SJSA1 (cell line): ENCODE measurements around the gene GNAS-AS1. TPM values are rescaled to one million over a fixed set of nuclear protein-coding genes. Genes with fewer than 3 reads are reported as not detected.

Source experiments
- DNase-seq, 2 experiments: peaks; one replicate each; pipeline ENCODE4 v3.0.0-alpha.2; 2015 to 2020; ENCODE audit warnings: low spot score in 2 of 2, low read depth in 1 of 2
- H3K27ac ChIP-seq: fragments of 250-450 bp; sonication (Bioruptor Pico); 2 replicates; pipeline ENCODE4 v1.5.1; 2020; ENCODE audit warnings: mild to moderate bottlenecking, moderate library complexity
- H3K27me3 ChIP-seq: fragments of 250-450 bp; sonication (Bioruptor Pico); replicated peaks from 2 replicates; pipeline ENCODE4 v1.5.1; 2020; ENCODE audit warnings: mild to moderate bottlenecking, moderate library complexity
- H3K36me3 ChIP-seq: fragments of 250-450 bp; sonication (Bioruptor Pico); 2 replicates; pipeline ENCODE4 v1.5.1; 2020; ENCODE audit warnings: mild to moderate bottlenecking
- H3K4me1 ChIP-seq: fragments of 250-450 bp; sonication (Bioruptor Pico); replicated peaks from 2 replicates; pipeline ENCODE4 v1.6.1; 2021; ENCODE audit warnings: mild to moderate bottlenecking
- H3K4me3 ChIP-seq: fragments of 250-450 bp; sonication (Bioruptor Pico); 2 replicates; pipeline ENCODE4 v1.5.1; 2020; ENCODE audit warnings: mild to moderate bottlenecking
- H3K9me3 ChIP-seq: fragments of 250-450 bp; sonication (Bioruptor Pico); replicated peaks from 2 replicates; pipeline ENCODE4 v1.5.1; 2020; ENCODE audit warnings: mild to moderate bottlenecking
- total RNA-seq: library from RNA; depleted of rRNA; stranded (reverse); fragments of >200 nt; shearing (Covaris generic); gene quantifications from 2 replicates; pipeline ENCODE4 v1.2.3, GENCODE V29; 2014

Gene GNAS-AS1
- total RNA-seq, 1 experiment from 2014 or later = not detected

DNA sequence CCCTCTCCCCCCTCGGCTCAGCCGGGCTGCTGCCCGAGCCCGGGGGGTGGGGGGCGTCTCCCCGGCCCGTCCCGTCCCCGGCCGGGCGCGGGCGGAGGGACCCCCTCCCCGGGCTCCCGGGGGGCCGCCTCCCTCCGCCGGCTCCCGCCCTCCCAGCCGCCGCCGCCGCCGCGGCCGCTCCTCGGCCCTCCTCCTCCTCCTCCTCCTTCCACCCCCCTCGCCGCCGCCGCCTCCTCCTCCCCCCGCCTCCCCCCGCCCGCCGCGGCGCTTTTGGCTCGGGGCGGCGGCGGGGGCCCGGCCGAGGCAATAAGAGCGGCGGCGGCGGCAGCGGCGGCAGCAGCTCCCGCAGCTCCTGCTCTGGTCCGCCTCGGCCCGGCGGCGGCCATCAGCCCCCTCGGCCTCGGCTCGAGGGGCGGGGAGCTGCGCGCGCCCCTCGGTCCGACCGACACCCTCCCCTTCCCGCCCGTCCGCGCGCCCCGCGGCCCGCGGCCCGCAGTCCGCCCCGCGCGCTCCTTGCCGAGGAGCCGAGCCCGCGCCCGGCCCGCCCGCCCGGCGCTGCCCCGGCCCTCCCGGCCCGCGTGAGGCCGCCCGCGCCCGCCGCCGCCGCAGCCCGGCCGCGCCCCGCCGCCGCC is 40.5 kb upstream of the GNAS-AS1 start:
- peak overlapping the region; percentile 96 for H3K27ac ChIP-seq
- peak in 1 of 2 experiments; percentile 80 for DNase-seq
- H3K4me1 ChIP-seq = peaks cover 43% of the 10 kb centered on the region
- peaks cover 26% of the 10 kb centered on the region for H3K36me3 ChIP-seq
- H3K9me3 ChIP-seq = no peaks in the 10 kb centered on the region
- H3K4me3 ChIP-seq = peak overlapping the region; percentile 64
- H3K27me3 ChIP-seq = 0 out of 2 replicates have a peak, but pooled peaks cover 5% of the 10 kb centered on the region

DNA sequence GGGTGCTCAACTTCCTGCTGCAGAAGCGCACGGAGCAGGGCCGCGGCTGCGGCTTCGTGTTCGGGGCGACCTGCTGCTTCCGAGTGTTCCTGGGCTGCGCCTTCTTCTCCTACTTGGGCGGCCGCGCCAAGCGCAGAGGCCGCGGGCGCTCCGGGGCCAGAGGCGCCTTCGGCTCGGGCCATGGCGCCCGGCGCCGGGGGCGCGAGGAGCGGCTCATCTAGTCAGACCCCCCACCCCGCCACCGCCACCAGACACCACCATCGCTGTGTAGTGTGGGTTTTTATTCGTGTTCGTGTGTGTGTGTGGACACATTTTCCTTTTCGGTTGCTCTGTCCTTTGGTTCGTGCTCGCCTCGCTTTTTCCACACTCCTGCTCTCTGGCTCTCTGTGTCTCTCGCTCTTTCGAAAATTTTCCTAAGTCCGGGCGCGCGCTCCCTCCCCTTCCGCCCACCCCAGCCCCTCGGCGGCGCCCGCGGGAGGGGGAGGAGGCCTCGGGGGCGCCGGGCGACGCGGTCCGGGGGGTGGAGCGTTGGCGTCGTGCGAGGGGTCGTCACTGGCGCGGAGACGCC is 39.9 kb upstream of the GNAS-AS1 start:
- Histone ChIP-seq H3K9me3 (no peaks in the 10 kb centered on the region), H3K27me3 (0 out of 2 replicates have a peak, but pooled peaks cover 5% of the 10 kb centered on the region), H3K4me1 (peaks cover 37% of the 10 kb centered on the region), H3K4me3 (peak overlapping the region; percentile 64), H3K36me3 (peaks cover 20% of the 10 kb centered on the region), H3K27ac (peak overlapping the region; percentile 70)
- DNase-seq = peak; percentile 78 to 80

DNA sequence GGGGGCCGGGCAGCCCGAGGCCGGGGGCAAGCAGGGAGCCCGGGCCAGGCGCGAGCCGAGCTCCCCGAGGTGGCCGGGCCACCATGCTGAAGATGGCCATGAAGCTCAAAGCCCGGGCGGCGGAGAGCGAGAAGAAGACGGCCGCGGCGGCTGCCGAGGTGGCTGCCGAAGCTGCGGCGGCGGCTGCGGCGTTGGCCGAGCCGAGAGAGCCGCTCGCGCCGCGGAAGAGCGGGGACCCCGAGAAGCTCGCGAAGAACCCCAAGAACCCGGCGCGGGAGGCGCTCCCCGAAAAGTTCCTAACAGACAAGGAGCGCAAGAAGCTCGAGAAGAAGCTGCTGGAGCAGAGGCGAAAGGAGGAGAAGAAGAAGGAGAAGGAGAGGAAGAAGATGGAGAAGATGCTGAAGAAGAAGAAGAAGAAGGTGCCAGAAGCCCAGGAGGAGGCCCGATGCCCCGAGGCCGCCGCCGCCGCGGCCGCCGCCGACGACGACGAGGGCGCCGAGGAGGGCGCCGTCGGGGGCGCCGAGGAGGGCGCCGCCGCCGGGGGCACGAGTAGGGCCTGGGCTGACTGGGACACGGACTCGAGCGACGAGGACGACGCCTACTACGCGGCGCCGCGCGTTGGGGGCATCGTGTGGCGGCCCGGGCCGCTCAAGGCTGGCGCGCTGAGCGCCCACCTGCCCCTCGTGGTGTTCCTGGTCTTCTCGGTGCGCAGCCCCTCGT is 39.3 kb upstream of the GNAS-AS1 start:
- no peak for DNase-seq
- Histone ChIP-seq H3K4me3 (peak overlapping the region; percentile 64), H3K4me1 (peaks cover 31% of the 10 kb centered on the region), H3K27me3 (0 out of 2 replicates have a peak, but pooled peaks cover 5% of the 10 kb centered on the region), H3K9me3 (no peaks in the 10 kb centered on the region), H3K36me3 (peaks cover 14% of the 10 kb centered on the region), H3K27ac (peak overlapping the region; percentile 70)

DNA sequence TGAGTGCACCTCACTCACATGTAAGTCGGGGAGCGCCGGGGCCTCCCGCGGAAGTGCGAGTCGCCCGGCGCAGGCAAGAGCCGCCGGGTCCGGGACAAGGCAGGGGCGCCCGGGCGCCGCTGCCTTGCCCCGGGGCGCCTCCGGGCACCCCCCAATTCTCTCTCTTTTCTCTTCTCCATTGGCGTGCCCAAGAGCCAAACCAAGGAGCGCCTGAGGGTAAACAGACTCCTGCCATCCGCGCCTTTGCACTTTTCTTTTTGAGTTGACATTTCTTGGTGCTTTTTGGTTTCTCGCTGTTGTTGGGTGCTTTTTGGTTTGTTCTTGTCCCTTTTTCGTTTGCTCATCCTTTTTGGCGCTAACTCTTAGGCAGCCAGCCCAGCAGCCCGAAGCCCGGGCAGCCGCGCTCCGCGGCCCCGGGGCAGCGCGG is 38.6 kb upstream of the GNAS-AS1 start:
- Histone ChIP-seq H3K27me3 (0 out of 2 replicates have a peak, but pooled peaks cover 5% of the 10 kb centered on the region), H3K4me1 (peaks cover 24% of the 10 kb centered on the region), H3K36me3 (peaks cover 9% of the 10 kb centered on the region), H3K4me3 (peak overlapping the region; percentile 64), H3K27ac (no peak overlapping the region), H3K9me3 (no peaks in the 10 kb centered on the region)
- DNase-seq = no peak

DNA sequence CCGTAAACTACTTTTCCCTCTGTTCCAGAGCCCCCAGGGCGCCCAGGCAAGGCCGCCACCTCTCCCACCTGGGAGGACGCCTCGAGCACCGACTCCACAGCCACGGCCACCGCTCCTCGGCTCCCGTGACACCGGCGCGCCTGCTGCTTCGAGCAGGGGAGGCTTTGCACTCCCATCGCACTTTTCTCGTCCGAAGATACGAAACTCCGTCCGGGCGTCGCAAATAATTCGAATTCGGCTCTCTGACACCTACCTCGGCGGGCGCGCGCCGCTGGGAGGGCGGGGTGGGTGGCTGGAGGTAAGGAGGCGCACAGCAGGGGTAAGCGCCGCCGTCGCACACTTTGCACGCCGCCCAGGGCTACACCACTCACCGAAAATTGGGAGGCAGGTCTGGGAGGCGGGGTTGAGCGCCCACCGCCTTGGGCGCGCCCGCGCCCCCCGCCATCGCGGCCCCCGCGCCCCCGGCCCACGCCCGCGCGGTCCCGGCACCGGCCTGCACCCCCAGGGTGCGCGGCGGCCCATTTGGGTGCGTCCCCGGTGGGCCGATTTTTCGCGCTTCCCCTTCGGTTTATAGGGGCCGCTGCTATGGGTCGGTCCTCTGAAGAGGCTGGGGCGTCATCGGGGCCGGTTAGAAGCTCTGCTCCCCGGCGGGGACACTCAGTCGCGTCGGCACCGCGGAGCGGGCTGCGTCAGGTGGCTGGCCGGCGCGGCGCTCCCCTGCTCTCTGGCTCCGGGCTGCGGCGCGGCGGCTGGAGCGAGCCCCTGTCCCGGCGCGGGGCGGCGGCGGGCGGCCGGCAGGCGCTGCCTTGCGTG is 38.0 kb upstream of the GNAS-AS1 start:
- Histone ChIP-seq H3K4me1 (peaks cover 18% of the 10 kb centered on the region), H3K36me3 (peaks cover 7% of the 10 kb centered on the region), H3K9me3 (no peaks in the 10 kb centered on the region), H3K27me3 (0 out of 2 replicates have a peak, but pooled peaks cover 5% of the 10 kb centered on the region), H3K27ac (no peak overlapping the region), H3K4me3 (peak overlapping the region; percentile 64)
- peak; percentile 33 to 66 for DNase-seq

DNA sequence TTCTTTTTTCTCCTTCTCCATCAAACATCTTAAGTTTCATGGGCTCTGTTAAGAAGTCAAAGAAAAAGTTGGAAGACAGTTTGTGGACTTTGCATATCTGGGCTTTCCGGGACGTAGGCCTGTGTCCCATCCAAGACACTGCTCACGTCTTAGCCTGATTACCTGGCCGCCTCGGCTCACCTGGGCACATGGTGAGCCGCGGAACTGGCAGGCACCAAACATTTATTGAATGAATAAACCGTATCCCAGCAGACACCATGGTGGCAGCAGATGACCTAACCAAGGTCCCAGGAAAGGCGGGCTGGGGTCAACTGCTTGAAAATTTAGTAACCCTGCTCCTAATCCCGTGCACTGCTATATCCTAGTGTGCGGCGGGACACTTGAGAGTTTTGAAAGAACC is 37.4 kb upstream of the GNAS-AS1 start:
- Histone ChIP-seq H3K36me3 (peaks cover under 1% of the 10 kb centered on the region), H3K27me3 (0 out of 2 replicates have a peak, but pooled peaks cover 5% of the 10 kb centered on the region), H3K27ac (no peak overlapping the region), H3K4me1 (peaks cover 18% of the 10 kb centered on the region), H3K4me3 (peak overlapping the region; percentile 64), H3K9me3 (no peaks in the 10 kb centered on the region)
- no peak for DNase-seq

DNA sequence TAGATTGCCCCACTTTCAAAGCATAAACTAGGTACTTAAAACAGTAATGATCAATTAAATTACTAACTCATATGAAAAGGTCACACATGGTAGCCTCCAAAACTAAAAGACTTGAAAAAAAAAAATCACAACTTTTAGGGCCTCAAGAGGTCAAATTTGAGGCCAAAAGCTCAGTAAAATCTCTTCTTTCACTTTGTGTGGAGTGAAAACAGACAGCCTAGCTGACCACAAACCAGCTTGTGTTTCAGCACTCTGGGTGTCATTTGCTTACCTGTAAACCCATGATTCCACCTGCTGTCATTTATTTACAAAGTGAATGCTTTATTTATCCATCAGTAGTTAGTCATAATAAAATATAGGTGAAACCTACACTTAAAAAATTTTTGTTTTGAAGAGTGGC is 35.8 kb upstream of the GNAS-AS1 start:
- H3K4me1 ChIP-seq = peaks cover 24% of the 10 kb centered on the region
- H3K36me3 ChIP-seq = no peaks in the 10 kb centered on the region
- no peaks in the 10 kb centered on the region for H3K9me3 ChIP-seq
- no peak overlapping the region for H3K4me3 ChIP-seq
- H3K27ac ChIP-seq = no peak overlapping the region
- DNase-seq = no peak
- 0 out of 2 replicates have a peak, but pooled peaks cover 5% of the 10 kb centered on the region for H3K27me3 ChIP-seq

DNA sequence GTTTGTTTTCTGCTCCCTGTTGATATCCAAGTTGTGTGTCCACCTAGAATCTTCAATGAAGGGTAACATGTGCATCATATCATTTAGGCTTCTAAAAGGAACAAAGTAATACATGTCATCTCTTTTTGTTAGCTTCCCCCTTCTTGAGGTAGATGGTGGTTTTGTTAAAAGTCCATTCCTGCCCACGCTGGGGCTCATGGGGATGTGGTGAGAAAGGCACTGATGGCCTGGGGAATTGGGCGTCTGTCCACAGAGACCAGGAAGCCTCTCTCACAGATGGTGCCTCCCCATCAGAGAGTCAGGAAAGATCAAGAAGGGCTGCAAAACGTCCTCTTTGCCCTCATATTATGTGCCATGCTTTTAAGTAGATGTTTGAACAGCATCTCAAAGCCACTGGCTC is 34.3 kb upstream of the GNAS-AS1 start:
- DNase-seq = no peak

DNA sequence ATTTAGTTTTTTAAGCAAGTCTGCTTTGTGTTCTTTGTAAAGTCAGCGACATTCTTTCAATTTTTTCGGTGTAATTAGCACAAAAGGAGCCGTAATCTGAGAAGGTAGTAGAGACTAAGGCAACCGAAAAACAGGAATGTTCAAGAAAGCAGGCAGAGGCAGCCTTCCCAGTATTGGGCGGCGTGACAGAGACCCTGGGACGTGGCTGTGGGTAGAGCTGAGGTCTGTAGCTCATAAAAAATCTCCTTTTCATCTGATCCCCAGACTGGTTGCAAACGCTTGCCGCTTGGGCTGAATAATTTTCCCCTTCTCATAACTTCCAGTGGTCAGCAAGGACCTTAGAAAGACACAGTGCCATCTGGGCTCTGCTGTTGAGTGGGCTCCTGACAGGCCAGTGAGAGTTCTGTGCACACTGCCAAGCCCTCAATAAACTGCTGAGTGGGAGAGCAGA is 32.6 kb upstream of the GNAS-AS1 start:
- no peak for DNase-seq
- Histone ChIP-seq H3K4me3 (no peak overlapping the region), H3K27ac (no peak overlapping the region), H3K9me3 (no peaks in the 10 kb centered on the region), H3K4me1 (peaks cover 12% of the 10 kb centered on the region), H3K27me3 (0 out of 2 replicates have a peak, but pooled peaks cover 2% of the 10 kb centered on the region), H3K36me3 (no peaks in the 10 kb centered on the region)

More for the DNA sequence above, 34.3 kb upstream of the GNAS-AS1 start:
- 0 out of 2 replicates have a peak, but pooled peaks cover 5% of the 10 kb centered on the region for H3K27me3 ChIP-seq
- peaks cover 17% of the 10 kb centered on the region for H3K4me1 ChIP-seq
- no peaks in the 10 kb centered on the region for H3K36me3 ChIP-seq
- H3K27ac ChIP-seq = no peak overlapping the region
- no peaks in the 10 kb centered on the region for H3K9me3 ChIP-seq
- H3K4me3 ChIP-seq = no peak overlapping the region

DNA sequence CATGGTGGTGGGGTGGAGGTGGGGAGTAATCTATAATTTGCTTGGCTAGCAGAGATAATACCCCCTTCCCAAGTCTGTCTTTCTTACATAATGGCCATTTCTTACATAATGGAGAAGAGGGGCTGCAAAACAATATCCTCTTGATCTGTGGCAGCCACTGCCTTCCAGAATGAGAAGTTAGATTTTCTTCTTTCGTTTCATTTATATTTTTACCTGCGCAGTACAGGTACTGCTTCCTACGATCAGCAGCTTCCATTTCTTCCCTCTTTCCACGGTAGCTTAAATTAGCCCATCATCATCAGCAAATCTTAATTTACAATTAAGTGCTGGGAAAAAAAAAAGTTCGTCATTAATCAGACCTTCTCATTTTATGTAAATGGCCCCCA is 32.0 kb upstream of the GNAS-AS1 start:
- H3K4me3 ChIP-seq = no peak overlapping the region
- H3K4me1 ChIP-seq = peaks cover 12% of the 10 kb centered on the region
- no peaks in the 10 kb centered on the region for H3K27me3 ChIP-seq
- H3K27ac ChIP-seq = no peak overlapping the region
- no peak for DNase-seq
- no peaks in the 10 kb centered on the region for H3K9me3 ChIP-seq
- H3K36me3 ChIP-seq = no peaks in the 10 kb centered on the region

DNA sequence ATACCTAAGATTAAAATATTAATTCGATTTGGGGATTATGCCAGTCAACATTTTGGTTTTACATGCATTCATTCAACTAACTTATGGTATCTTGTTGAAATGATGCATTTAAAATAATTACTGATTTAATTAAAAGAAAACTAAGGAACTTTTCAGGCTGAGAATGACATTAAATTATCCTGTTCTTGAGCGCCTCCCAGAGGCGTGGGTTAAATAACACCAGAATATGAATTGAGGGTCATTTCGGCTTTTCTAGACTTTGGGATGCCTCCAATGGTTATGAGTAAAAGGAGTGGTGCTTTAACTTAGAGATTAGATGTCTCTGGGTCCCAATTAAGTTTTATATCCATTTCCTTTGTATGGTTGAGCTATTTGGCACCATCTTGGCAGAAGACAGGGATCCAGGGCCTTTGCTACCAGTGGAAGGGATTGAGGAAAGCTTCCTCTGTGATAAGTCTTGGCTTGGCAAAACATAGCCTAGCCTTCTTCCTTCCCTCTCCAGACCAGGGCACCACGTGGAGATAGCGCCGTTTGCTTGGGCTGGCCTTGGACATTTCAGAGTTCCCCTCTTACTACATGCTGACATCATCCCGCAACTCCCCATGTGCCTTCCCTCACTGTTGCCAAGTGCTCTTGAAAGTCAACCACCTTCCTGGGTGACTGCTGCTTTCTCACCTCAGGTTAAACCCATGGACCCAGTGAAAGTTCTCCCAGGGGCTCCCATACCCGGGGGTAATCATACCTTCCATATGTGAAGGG is 30.5 kb upstream of the GNAS-AS1 start:
- Histone ChIP-seq H3K36me3 (no peaks in the 10 kb centered on the region), H3K4me1 (peaks cover 12% of the 10 kb centered on the region), H3K9me3 (no peaks in the 10 kb centered on the region), H3K27me3 (no peaks in the 10 kb centered on the region), H3K4me3 (no peak overlapping the region), H3K27ac (no peak overlapping the region)
- no peak for DNase-seq

DNA sequence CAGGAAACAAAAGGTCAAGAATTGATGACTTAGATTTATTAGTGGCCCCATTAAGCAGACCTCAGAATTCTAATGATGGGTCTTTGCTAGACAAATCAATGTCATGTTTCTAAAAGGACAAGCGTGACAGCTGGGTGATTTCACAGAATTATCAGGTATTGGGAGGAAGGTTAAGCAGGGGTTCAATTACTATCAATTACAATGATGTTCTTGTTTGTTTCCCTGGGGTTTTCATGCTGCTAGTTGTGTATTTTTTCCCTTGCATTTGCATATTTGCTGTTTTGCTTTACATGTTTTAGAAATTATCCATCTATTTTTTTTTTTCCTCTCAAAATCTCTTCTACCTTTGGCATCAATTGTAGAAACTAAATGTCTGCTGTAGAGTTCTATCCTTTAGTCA is 29.7 kb upstream of the GNAS-AS1 start:
- Histone ChIP-seq H3K9me3 (no peaks in the 10 kb centered on the region), H3K4me3 (no peak overlapping the region), H3K36me3 (no peaks in the 10 kb centered on the region), H3K4me1 (peaks cover 19% of the 10 kb centered on the region), H3K27me3 (no peaks in the 10 kb centered on the region), H3K27ac (no peak overlapping the region)
- no peak for DNase-seq

DNA sequence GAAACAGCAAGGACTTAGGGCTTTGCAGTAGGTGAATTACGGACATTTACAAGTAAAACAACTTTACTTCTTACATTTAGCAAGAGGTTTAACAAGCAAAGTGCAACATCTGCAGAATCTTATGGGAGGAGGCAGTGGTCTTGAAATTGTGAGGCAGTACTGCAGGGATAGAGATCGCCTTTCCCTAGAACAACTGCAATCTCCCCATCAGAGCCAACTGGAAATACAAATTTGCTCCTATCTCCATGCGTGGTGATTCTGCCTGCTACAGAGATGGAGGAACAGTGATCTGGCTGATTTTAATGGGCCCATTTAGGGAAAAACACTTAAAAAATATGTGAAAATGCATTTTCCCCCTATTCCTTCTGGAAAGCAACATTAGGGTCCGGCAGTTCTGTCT is 27.7 kb upstream of the GNAS-AS1 start:
- H3K27me3 ChIP-seq = no peaks in the 10 kb centered on the region
- peaks cover 18% of the 10 kb centered on the region for H3K4me1 ChIP-seq
- H3K36me3 ChIP-seq = no peaks in the 10 kb centered on the region
- DNase-seq = no peak
- no peak overlapping the region for H3K27ac ChIP-seq
- no peak overlapping the region for H3K4me3 ChIP-seq
- H3K9me3 ChIP-seq = no peaks in the 10 kb centered on the region
